Neural cell (in vitro differentiated cells): ENCODE data around the gene CENPX. TPM values are rescaled to one million over a fixed set of nuclear protein-coding genes. Genes with fewer than 3 reads are reported as not detected.

ENCODE experiments used
- H2AFZ ChIP-seq: fragments of 200-600, 300-800 bp; sonication (generic), shearing (Covaris generic); 2 replicates; pipeline ENCODE4 v1.6.0; 2014; ENCODE audit warnings: low read depth, mild to moderate bottlenecking, antibody characterized with exemption, low read length, moderate library complexity
- H3F3A ChIP-seq: fragments of 200-600 bp; shearing (Covaris generic); 2 replicates; pipeline ENCODE4 v1.6.1; 2016; ENCODE audit warnings: mild to moderate bottlenecking, moderate library complexity, mixed read lengths, antibody characterized with exemption, low read length; ENCODE audit not compliant: insufficient read depth, poor library complexity, severe bottlenecking
- H3K27ac ChIP-seq: fragments of 200-600, 300-800 bp; sonication (generic), shearing (Covaris generic); 2 replicates; pipeline ENCODE4 v1.5.1; 2014; ENCODE audit warnings: mild to moderate bottlenecking, low read length, moderate library complexity
- H3K27me3 ChIP-seq: fragments of 300-800, 200-600 bp; sonication (generic), shearing (Covaris generic); 2 replicates; pipeline ENCODE4 v1.6.0; 2014; ENCODE audit warnings: mild to moderate bottlenecking, low read depth, low read length, moderate library complexity; ENCODE audit not compliant: insufficient read depth
- H3K36me3 ChIP-seq: fragments of 300-800, 200-600 bp; sonication (generic), shearing (Covaris generic); 2 replicates; pipeline ENCODE4 v1.5.1; 2014; ENCODE audit warnings: mild to moderate bottlenecking, antibody characterized with exemption, low read length, moderate library complexity; ENCODE audit not compliant: insufficient read depth
- H3K4me2 ChIP-seq: fragments of 300-800, 200-600 bp; sonication (generic), shearing (Covaris generic); 2 replicates; pipeline ENCODE4 v1.6.0; 2014; ENCODE audit warnings: mild to moderate bottlenecking, low read length
- H3K4me3 ChIP-seq: fragments of 300-800, 200-600 bp; sonication (generic), shearing (Covaris generic); 2 replicates; pipeline ENCODE4 v1.5.1; 2014; ENCODE audit warnings: mild to moderate bottlenecking, low read length, moderate library complexity
- H3K79me2 ChIP-seq: fragments of 200-600 bp; shearing (Covaris generic); replicated peaks from 2 replicates; pipeline ENCODE4 v1.6.0; 2014; ENCODE audit warnings: mild to moderate bottlenecking, low read length, moderate library complexity; ENCODE audit not compliant: insufficient read depth
- H3K9ac ChIP-seq: fragments of 300-800, 200-600 bp; sonication (generic), shearing (Covaris generic); 2 replicates; pipeline ENCODE4 v1.6.1; 2016; ENCODE audit warnings: mild to moderate bottlenecking, low read length, mixed read lengths
- H3K9me2 ChIP-seq: fragments of 200-600 bp; shearing (Covaris generic); 2 replicates; pipeline ENCODE4 v1.6.1; 2016; ENCODE audit warnings: mild to moderate bottlenecking, low read length, mixed read lengths; ENCODE audit not compliant: insufficient read depth
- H3K9me3 ChIP-seq: fragments of 200-600, 300-800 bp; sonication (generic), shearing (Covaris generic); 2 replicates; pipeline ENCODE4 v1.6.1; 2016; ENCODE audit warnings: mild to moderate bottlenecking, mixed run types, low read length, moderate library complexity, mixed read lengths
- H4K20me1 ChIP-seq: fragments of 200-600 bp; shearing (Covaris generic); 2 replicates; pipeline ENCODE4 v1.6.1; 2016; ENCODE audit warnings: mild to moderate bottlenecking, mixed run types; ENCODE audit not compliant: insufficient read depth
- CTCF ChIP-seq: fragments of 450-650 bp; IDR thresholded peaks from 2 replicates; pipeline ENCODE4 v1.5.1; 2014; ENCODE audit warnings: antibody characterized with exemption, mild to moderate bottlenecking, moderate library complexity; ENCODE audit not compliant: poor library complexity, severe bottlenecking
- EP300 ChIP-seq: fragments of 450-650 bp; conservative IDR thresholded peaks from 2 replicates; pipeline ENCODE4 v1.6.1; 2014; ENCODE audit warnings: antibody characterized with exemption, mild to moderate bottlenecking, moderate library complexity; ENCODE audit not compliant: poor library complexity, severe bottlenecking
- EZH2 ChIP-seq: fragments of 200-600, 300-800 bp; shearing (Covaris generic), sonication (generic); IDR thresholded peaks from 2 replicates; pipeline ENCODE4 v1.6.1; 2014; ENCODE audit warnings: antibody characterized with exemption, low read length, borderline replicate concordance, mild to moderate bottlenecking; ENCODE audit not compliant: insufficient read depth, poor library complexity, severe bottlenecking
- MXI1 ChIP-seq: fragments of 450-650 bp; conservative IDR thresholded peaks from 2 replicates; pipeline ENCODE4 v1.6.1; 2014; ENCODE audit warnings: antibody characterized with exemption, mild to moderate bottlenecking; ENCODE audit not compliant: poor library complexity, severe bottlenecking
- POLR2AphosphoS5 ChIP-seq: IDR thresholded peaks from 2 replicates; pipeline ENCODE4 v1.6.1; 2012
- RAD21 ChIP-seq: fragments of 450-650 bp; conservative IDR thresholded peaks from 2 replicates; pipeline ENCODE4 v1.6.1; 2014; ENCODE audit warnings: antibody characterized with exemption, mild to moderate bottlenecking, moderate library complexity
- SMC3 ChIP-seq: fragments of 450-650 bp; conservative IDR thresholded peaks from 2 replicates; pipeline ENCODE4 v1.6.1; 2014; ENCODE audit warnings: antibody characterized with exemption, mild to moderate bottlenecking, moderate library complexity; ENCODE audit not compliant: poor library complexity
- TAF1 ChIP-seq: IDR thresholded peaks from 2 replicates; pipeline ENCODE4 v1.6.1; 2012; ENCODE audit warnings: low read depth
- polyA plus RNA-seq: library from polyadenylated mRNA; depleted of rRNA; stranded (reverse); fragments of >200 nt; gene quantifications from 2 replicates; pipeline ENCODE4 v1.2.3, GENCODE V29; 2014
- TF ChIP-seq, protein P1 (sequence below): IDR thresholded peaks from 2 replicates; pipeline ENCODE4 v1.6.1; 2012; ENCODE audit warnings: borderline replicate concordance

The CENPX gene
- polyA plus RNA-seq, 1 donor from 2014 or later: 205 TPM

- H3K36me3 ChIP-seq: no peaks in the 10 kb centered on the region
- H4K20me1 ChIP-seq: no peaks in the 10 kb centered on the region
- no peaks in the 10 kb centered on the region for H3K79me2 ChIP-seq
- no peak overlapping the region for H3K27ac ChIP-seq
- no peaks in the 10 kb centered on the region for H3F3A ChIP-seq
- H3K4me3 ChIP-seq: no peak overlapping the region
- H2AFZ ChIP-seq: no peak overlapping the region
- no peaks in the 10 kb centered on the region for H3K9me3 ChIP-seq
- no peaks in the 10 kb centered on the region for H3K27me3 ChIP-seq
- no peak overlapping the region for H3K9ac ChIP-seq
- TF ChIP-seq RAD21 (no peak), MXI1 (no peak), POLR2AphosphoS5 (no peak), EZH2 (no peak), SMC3 (no peak), CTCF (no peak), EP300 (no peak), TAF1 (no peak)
- TF ChIP-seq, protein P1, sequence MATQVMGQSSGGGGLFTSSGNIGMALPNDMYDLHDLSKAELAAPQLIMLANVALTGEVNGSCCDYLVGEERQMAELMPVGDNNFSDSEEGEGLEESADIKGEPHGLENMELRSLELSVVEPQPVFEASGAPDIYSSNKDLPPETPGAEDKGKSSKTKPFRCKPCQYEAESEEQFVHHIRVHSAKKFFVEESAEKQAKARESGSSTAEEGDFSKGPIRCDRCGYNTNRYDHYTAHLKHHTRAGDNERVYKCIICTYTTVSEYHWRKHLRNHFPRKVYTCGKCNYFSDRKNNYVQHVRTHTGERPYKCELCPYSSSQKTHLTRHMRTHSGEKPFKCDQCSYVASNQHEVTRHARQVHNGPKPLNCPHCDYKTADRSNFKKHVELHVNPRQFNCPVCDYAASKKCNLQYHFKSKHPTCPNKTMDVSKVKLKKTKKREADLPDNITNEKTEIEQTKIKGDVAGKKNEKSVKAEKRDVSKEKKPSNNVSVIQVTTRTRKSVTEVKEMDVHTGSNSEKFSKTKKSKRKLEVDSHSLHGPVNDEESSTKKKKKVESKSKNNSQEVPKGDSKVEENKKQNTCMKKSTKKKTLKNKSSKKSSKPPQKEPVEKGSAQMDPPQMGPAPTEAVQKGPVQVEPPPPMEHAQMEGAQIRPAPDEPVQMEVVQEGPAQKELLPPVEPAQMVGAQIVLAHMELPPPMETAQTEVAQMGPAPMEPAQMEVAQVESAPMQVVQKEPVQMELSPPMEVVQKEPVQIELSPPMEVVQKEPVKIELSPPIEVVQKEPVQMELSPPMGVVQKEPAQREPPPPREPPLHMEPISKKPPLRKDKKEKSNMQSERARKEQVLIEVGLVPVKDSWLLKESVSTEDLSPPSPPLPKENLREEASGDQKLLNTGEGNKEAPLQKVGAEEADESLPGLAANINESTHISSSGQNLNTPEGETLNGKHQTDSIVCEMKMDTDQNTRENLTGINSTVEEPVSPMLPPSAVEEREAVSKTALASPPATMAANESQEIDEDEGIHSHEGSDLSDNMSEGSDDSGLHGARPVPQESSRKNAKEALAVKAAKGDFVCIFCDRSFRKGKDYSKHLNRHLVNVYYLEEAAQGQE: no peak
- H3K4me2 ChIP-seq: no peak overlapping the region
- H3K9me2 ChIP-seq: no peaks in the 10 kb centered on the region
Observed at GRCh38 chr17:82013341-82013740, 9.3 kb downstream of the CENPX start.

GRCh38 chr17:82012640-82013295 lies 9.9 kb downstream of the CENPX start:
- Histone ChIP-seq H3K9ac (no peak overlapping the region), H3K27me3 (no peaks in the 10 kb centered on the region), H3K27ac (no peak overlapping the region), H3K36me3 (no peaks in the 10 kb centered on the region), H4K20me1 (no peaks in the 10 kb centered on the region), H3K4me3 (no peak overlapping the region), H3K79me2 (no peaks in the 10 kb centered on the region), H2AFZ (no peak overlapping the region), H3K9me3 (no peaks in the 10 kb centered on the region), H3K9me2 (no peaks in the 10 kb centered on the region), H3F3A (no peaks in the 10 kb centered on the region), H3K4me2 (no peak overlapping the region)
- TF ChIP-seq, protein P1: no peak
- TF ChIP-seq RAD21 (no peak), POLR2AphosphoS5 (no peak)
